NCI-H2196 treated with DMSO at 0.1 percent for 48 hours (cell line): Measurements from ENCODE around the gene ACSL6.

ENCODE experiments used
- DNase-seq: peaks from one replicate; lab custom pipeline; 2025; ENCODE audit not compliant: unreplicated experiment; lab: John Stamatoyannopoulos, UW

The ACSL6 gene

DNA sequence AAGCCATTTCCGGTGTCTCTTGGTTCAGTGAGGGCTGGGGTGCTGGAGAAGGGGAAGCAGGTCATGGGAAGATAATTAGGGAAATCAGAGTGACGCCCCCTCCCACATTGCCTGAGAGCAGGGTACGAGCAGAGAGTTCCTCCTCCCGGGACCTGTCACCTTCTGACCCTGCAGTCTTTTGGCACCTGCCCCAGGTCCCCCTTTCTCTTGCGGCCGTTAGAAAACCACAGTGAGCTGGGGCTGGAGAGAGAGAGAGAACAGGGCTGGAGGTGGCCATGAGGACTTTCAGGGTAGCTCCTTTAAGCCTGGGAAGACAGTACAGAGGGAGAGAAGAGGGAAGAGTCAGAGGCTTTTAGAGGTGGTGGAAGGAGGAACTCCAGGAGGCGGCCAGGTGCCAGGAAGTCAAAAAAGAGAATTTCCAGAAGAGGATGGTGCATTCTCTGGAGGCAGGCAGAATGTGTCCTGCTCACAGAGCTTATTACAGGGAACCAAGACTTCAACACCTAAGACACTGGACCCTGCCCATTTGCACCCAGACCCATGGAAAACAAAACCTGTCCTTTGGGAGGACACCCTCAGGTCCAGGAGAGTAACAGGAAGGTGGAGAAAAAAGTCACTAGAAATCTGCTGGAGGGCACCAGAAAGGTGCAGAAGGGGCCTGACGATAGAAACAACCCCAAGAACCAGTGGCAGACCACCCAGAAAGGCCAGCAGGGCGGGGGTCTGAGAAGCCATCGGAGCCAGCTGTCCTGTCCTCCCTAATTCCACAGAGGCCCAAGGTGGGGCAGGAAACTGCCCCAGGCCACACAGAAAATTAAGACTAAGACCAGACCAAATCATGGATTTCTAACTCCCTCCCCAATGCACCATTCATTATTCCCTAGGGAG is 6.5 kb upstream of the ACSL6 start:
- no peak for DNase-seq

DNA sequence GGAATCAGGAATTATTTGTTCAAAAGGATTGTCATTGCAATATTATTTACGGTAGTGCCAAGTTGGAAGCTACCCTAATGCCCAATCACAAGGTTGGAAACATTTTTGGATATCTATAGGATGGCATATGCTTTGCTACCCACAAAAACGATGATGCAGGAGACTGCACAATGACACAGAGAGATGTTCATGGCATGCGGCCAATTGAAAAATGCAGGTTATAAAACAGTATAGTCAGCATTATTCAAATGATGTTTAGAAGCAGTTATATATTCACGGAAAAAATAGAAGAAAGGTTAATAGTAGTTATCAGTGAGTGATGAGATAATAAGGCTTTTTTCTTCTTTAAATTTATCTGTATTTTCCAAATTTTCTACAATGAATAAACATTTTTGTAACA is 5.9 kb upstream of the ACSL6 start:
- no peak for DNase-seq

GRCh38 chr5:132016721-132017250 is 5.3 kb upstream of the ACSL6 start:
- DNase-seq: no peak

- DNase-seq: no peak
These were observed 2.3 kb upstream of the ACSL6 start for GRCh38 chr5:132013711-132014110.

- no peak for DNase-seq
These were observed 1.7 kb upstream of the ACSL6 start for GRCh38 chr5:132013006-132013689.

- no peak for DNase-seq
These were observed 1.0 kb upstream of the ACSL6 start for GRCh38 chr5:132012371-132013005.

DNA sequence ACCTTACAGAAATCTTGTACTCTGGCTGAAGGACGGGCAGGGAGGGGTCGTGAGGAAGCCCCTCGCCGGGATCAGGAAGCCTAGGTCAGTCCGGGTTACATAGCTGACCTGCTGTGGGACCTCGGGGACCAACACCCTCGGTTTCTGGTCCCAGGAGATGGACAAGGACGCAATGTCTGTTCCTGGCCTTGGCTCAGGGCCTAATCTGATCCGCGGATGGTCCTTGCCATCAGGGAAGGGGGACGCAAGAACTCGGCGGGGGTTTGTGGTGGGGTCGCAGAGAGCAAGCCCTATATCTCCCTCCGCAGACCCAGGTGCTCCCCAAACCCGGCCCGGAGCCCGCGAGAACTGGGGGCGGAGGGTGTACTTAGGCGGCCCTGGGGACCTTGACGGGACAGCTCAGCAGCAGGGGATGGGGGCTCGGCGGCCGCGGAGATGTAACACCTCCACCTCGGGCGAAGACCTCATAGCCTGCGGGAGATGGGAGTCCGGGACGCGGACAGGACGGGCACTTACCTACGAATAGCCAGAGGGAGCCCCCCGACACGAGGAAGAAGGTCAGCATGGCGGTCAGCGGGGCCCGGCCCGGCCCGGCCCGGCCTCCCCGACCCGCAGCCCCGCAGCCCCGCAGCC is 353 bp downstream of the ACSL6 start:
- DNase-seq: no peak

DNA sequence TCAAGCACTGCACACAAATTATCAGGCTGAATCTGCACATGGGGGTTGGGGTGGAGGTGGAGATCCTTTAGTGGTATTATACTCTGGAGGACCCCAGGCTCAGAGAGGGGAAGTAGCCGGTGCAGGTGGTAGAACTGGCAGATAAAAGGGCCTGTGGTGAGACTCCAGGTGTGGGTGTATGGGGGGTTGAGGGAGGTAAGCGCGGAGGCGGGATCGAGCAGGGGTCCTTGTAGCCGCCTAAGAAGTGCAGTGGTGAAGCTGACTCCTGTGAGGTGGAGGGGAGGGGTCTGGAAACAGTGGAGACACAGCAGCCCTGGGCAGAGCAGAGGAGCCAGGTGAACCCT is 841 bp downstream of the ACSL6 start:
- no peak for DNase-seq

DNA sequence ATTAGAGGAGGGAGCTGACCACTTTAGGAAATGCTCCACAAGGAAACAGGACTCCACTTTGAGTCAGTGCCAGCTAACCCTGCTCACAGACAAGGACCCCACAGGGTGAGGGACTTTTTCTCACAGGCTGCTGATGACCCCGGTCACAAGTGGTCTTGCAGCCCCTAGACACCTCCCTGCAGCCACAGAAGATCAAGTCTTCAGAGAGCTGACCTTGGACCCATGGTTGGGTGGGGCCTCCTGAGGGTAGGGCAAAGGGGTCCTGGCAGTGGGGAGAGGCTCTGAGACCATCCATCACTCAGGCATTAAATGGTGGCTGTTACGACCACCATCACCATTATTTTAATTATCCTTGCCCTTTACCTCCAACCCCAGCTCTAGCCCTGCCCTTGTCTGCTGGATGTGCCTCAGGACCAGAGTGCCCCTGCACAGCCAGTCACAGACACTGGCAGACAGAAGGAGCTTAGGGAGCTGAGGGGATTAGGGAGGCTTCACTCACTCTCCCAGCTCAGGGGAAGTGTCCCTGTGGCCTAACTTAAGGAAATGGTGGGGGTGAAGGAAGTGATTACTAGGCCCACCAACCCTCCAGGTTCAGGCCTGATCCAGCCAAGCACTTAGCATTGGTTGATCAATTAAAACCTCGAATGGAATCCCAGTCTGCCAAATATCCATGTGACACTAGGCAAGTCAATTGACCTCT is 1.6 kb downstream of the ACSL6 start:
- no peak for DNase-seq

GRCh38 chr5:132008961-132009680 is 2.3 kb downstream of the ACSL6 start:
- DNase-seq: no peak

GRCh38 chr5:132008163-132008473 is 3.3 kb downstream of the ACSL6 start:
- no peak for DNase-seq

GRCh38 chr5:132007399-132008162 is 3.9 kb downstream of the ACSL6 start:
- peak; percentile 27 for DNase-seq

GRCh38 chr5:132006331-132007120 is 4.9 kb downstream of the ACSL6 start:
- DNase-seq: no peak

DNA sequence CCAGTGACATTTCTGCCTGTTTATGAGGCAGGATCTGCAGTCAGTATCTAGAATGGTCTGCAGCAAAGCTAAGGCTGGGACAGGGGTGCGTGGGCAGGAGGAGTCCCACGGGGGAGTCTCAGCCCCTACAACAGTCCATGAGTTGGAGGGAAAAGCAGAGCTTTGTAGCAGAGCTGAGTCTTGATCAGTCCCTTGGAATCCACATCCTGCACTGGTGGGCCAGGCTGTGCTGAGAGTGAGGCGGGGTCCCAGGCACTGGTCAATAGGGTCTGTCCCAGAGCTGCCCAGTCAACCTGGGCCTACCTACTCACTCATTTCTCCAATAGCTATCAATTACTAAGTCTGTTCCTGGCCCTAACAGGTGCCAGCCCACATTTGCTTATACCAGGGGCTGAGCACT is 5.9 kb downstream of the ACSL6 start:
- DNase-seq: no peak

GRCh38 chr5:132003982-132004381 is 7.5 kb downstream of the ACSL6 start:
- no peak for DNase-seq

GRCh38 chr5:132003170-132003744 is 8.2 kb downstream of the ACSL6 start:
- no peak for DNase-seq

- no peak for DNase-seq
These were observed 8.7 kb downstream of the ACSL6 start for GRCh38 chr5:132002757-132003156.
